Measurements from ENCODE around the gene EVPL.

EVPL gene

DNA sequence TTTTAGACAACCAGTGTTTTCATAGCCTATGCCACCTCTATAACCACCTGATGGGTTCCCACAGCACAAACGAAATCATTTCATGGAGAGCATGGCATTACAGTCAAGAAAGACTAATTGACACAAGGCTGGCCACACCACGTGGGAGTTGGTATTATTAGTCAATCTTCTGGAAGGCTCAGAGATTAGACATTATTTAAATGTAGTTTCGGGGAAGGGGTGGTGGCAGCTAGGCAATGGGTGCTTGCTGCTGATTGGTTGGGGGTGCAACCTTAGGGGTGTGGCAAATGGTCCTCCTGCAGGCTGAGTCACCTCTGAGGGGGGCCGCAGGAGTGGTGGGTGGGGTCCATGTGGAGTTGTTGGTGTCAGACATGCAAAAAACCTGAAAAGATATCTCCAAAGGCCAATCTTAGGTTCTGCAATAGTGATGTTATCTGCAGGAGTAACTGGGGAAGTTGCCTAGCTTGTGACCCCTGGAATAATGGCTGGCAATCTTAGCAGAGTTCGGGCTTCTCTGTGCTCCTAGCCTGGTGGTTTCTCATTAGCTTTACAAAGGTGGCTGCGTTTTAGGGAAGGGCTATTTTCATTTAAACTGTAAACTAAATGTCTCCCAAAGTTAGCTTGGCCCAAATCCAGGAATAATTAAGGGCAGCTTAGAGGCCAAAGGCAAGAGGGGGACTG, 43.5 kb downstream of the EVPL start:
- Histone ChIP-seq H3K9me3 (ENCODE audit: insufficient read depth, low read length, severe bottlenecking) (no peaks in the 10 kb centered on the region), H3K4me2 (ENCODE audit: insufficient read depth, low read length) (no peak overlapping the region), H3K36me3 (ENCODE audit: insufficient read depth, low read length) (peaks cover 3% of the 10 kb centered on the region), H4K20me1 (ENCODE audit: insufficient read depth, low read length) (no peaks in the 10 kb centered on the region), H2AFZ (ENCODE audit: low read depth, low read length) (no peak overlapping the region), H3K79me2 (ENCODE audit: insufficient read depth, low read length) (peaks cover 18% of the 10 kb centered on the region), H3K27ac (ENCODE audit: low read length) (no peak overlapping the region), H3K9ac (ENCODE audit: low read depth, low read length) (no peak overlapping the region), H3K4me3 (ENCODE audit: low read depth in 1 of 2, low read length in 2 of 2) (no peak overlapping the region), H3K4me1 (ENCODE audit: insufficient read depth, low read length) (peaks cover 12% of the 10 kb centered on the region), H3K27me3 (ENCODE audit: insufficient read depth, low read length, poor library complexity) (no peaks in the 10 kb centered on the region)
- ATAC-seq (ENCODE audit: insufficient read depth, low read depth) (no peak), DNase-seq (no peak)
- TF ChIP-seq, protein P1, sequence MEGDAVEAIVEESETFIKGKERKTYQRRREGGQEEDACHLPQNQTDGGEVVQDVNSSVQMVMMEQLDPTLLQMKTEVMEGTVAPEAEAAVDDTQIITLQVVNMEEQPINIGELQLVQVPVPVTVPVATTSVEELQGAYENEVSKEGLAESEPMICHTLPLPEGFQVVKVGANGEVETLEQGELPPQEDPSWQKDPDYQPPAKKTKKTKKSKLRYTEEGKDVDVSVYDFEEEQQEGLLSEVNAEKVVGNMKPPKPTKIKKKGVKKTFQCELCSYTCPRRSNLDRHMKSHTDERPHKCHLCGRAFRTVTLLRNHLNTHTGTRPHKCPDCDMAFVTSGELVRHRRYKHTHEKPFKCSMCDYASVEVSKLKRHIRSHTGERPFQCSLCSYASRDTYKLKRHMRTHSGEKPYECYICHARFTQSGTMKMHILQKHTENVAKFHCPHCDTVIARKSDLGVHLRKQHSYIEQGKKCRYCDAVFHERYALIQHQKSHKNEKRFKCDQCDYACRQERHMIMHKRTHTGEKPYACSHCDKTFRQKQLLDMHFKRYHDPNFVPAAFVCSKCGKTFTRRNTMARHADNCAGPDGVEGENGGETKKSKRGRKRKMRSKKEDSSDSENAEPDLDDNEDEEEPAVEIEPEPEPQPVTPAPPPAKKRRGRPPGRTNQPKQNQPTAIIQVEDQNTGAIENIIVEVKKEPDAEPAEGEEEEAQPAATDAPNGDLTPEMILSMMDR (IDR thresholded peaks at IDR 0.05; ENCODE audit: borderline replicate concordance, extremely low read depth, low read length, poor library complexity, severe bottlenecking) = no peak
- TF ChIP-seq EZH2 (IDR thresholded peaks at IDR 0.05; ENCODE audit: borderline replicate concordance, low read depth, low read length, severe bottlenecking) = no peak

DNA sequence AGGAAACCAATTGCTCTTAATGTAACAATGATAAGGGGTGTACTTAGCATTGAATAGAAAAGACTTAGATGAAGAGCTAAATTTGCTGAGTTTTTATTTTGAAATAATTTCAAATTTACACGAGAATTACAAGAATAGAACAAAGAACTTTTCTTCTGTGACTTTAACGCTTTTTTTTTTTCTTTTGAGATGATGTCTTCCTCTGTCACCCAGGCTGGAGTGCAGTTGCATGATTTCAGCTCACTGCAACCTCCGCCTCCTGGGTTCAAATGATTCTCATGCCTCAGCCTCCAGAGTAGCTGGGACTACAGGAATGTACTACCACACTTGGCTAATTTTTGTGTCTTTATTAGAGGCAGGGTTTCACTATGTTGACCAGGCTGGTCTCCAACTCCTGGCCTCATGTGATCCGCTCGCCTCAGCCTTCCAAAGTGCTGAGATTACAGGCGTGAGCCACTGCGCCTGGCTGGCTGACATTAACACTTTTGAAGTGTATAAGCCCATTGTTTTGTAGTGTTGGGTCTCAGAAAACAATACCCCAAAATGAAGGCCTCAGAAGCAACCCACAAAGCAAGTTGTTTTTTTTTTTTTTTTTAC, 46.0 kb downstream of the EVPL start:
- Histone ChIP-seq H3K4me1 (ENCODE audit: insufficient read depth, low read length) (peaks cover 36% of the 10 kb centered on the region), H4K20me1 (ENCODE audit: insufficient read depth, low read length) (no peaks in the 10 kb centered on the region), H3K27ac (ENCODE audit: low read length) (no peak overlapping the region), H2AFZ (ENCODE audit: low read depth, low read length) (0 out of 2 replicates have a peak overlapping the region, but pooled peaks have one; percentile 1), H3K4me2 (ENCODE audit: insufficient read depth, low read length) (peak overlapping the region; percentile 74), H3K4me3 (ENCODE audit: low read depth in 1 of 2, low read length in 2 of 2) (no peak overlapping the region), H3K9me3 (ENCODE audit: insufficient read depth, low read length, severe bottlenecking) (no peaks in the 10 kb centered on the region), H3K79me2 (ENCODE audit: insufficient read depth, low read length) (peaks cover 29% of the 10 kb centered on the region), H3K27me3 (ENCODE audit: insufficient read depth, low read length, poor library complexity) (no peaks in the 10 kb centered on the region), H3K36me3 (ENCODE audit: insufficient read depth, low read length) (no peaks in the 10 kb centered on the region; the same call in 1 of the 2 replicates), H3K9ac (ENCODE audit: low read depth, low read length) (peak overlapping the region; percentile 78; the same call in 1 of the 2 replicates)
- no peak for TF ChIP-seq EZH2 (IDR thresholded peaks at IDR 0.05; ENCODE audit: borderline replicate concordance, low read depth, low read length, severe bottlenecking)
- TF ChIP-seq, protein P1 (IDR thresholded peaks at IDR 0.05; ENCODE audit: borderline replicate concordance, extremely low read depth, low read length, poor library complexity, severe bottlenecking) = no peak
- DNase-seq (no peak), ATAC-seq (ENCODE audit: insufficient read depth, low read depth) (no peak)

DNA sequence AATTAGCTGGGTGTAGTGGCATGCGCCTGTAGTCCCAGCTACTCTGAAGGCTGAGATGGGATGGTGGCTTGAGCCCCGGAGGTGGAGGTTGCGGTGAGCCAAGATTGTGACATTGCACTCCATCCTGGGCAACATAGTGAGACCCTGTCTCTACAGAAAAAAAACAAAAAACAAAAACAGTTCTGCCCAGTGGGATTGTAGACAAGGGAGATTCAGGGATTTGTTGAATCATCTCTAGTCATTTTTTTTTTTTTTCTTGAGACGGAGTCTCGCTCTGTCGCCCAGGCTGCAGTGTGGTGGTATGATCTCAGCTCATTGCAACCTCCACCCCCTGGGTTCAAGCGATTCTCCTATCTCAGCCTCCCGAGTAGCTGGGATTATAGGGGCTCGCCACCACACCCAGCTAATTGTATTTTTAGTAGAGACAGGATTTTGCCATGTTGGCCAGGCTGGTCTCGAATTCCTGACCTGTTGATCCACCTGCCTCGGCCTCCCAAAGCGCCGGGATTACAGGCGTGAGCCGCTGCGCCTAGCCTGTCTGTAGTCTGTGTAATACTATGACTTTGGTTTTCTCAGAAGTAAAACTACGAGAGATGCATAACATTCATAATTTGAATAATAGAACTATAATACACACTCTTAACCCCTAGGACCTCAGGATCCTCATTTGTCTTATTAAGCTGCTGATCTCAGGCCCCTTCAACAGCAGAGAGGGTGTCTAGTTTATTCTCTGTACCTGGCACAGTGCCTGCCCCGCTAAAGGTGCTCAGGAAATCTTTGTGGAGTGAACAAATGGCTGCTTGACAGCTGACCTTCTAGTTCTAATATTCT, 46.7 kb downstream of the EVPL start:
- Histone ChIP-seq H3K79me2 (ENCODE audit: insufficient read depth, low read length) (peaks cover 30% of the 10 kb centered on the region), H3K4me1 (ENCODE audit: insufficient read depth, low read length) (peaks cover 36% of the 10 kb centered on the region)

More for the DNA sequence above, 46.7 kb downstream of the EVPL start:
- no peaks in the 10 kb centered on the region for H3K9me3 ChIP-seq (ENCODE audit: insufficient read depth, low read length, severe bottlenecking)
- H3K4me2 ChIP-seq (ENCODE audit: insufficient read depth, low read length) = peak overlapping the region; percentile 74
- no peaks in the 10 kb centered on the region for H4K20me1 ChIP-seq (ENCODE audit: insufficient read depth, low read length)
- peak overlapping the region; percentile 78 for H3K9ac ChIP-seq (ENCODE audit: low read depth, low read length)
- peak overlapping the region; percentile 73 to 83 for H3K4me3 ChIP-seq (ENCODE audit: low read depth in 1 of 2, low read length in 2 of 2)
- H3K36me3 ChIP-seq (ENCODE audit: insufficient read depth, low read length) = no peaks in the 10 kb centered on the region; the same call in 1 of the 2 replicates
- no peak for TF ChIP-seq EZH2 (IDR thresholded peaks at IDR 0.05; ENCODE audit: borderline replicate concordance, low read depth, low read length, severe bottlenecking)
- TF ChIP-seq, protein P1 (IDR thresholded peaks at IDR 0.05; ENCODE audit: borderline replicate concordance, extremely low read depth, low read length, poor library complexity, severe bottlenecking) = no peak
- peak overlapping the region; percentile 93 for H2AFZ ChIP-seq (ENCODE audit: low read depth, low read length)
- no peaks in the 10 kb centered on the region for H3K27me3 ChIP-seq (ENCODE audit: insufficient read depth, low read length, poor library complexity)
- peak overlapping the region; percentile 98 for H3K27ac ChIP-seq (ENCODE audit: low read length)
- DNase-seq (no peak), ATAC-seq (ENCODE audit: insufficient read depth, low read depth) (no peak)

Measured in DND-41 (cell line).